CD8-positive, alpha-beta memory T cell (primary cell): ENCODE data around the gene VWA7. TPM values are rescaled to one million over a fixed set of nuclear protein-coding genes. Genes with fewer than 3 reads are reported as not detected.
"Not testable (repeated sequence)": the region's sequence is repeated elsewhere in the genome, so short reads cannot be mapped to it uniquely, and the experiment has no call there.

ENCODE experiments used
- CTCF ChIA-PET: fragments of 350-600 bp; sonication (Branson Sonifier 250); formaldehyde crosslinking; loops from one replicate; lab custom pipeline; 2021; ENCODE audit warnings: antibody characterized with exemption; lab: Charles Lee
- POLR2A ChIA-PET: fragments of 350-600 bp; sonication (Branson Sonifier 250); formaldehyde crosslinking; loops from one replicate; lab custom pipeline; 2021; ENCODE audit warnings: antibody characterized with exemption; lab: Charles Lee
- DNase-seq, 5 donors: peaks; one replicate each; pipeline versions ENCODE4 v3.0.0 to v3.0.0-alpha.2; 2020 to 2022; ENCODE audit warnings: mixed read lengths in 1 of 5
- H3K27ac ChIP-seq: one replicate; pipeline ENCODE4 v1.7.0; 2013; ENCODE audit warnings: low read depth, mild to moderate bottlenecking, low read length, moderate library complexity
- H3K27me3 ChIP-seq: 2 replicates; pipeline ENCODE4 v1.7.0; 2013; ENCODE audit warnings: low read length, mild to moderate bottlenecking; ENCODE audit not compliant: insufficient read depth, poor library complexity, severe bottlenecking
- H3K36me3 ChIP-seq: 2 replicates; pipeline ENCODE4 v1.7.0; 2013; ENCODE audit warnings: mild to moderate bottlenecking, low read length, moderate library complexity; ENCODE audit not compliant: insufficient read depth
- H3K4me1 ChIP-seq: 2 replicates; pipeline ENCODE4 v1.7.0; 2013; ENCODE audit warnings: mild to moderate bottlenecking, low read length, moderate library complexity; ENCODE audit not compliant: insufficient read depth
- H3K4me3 ChIP-seq: 2 replicates; pipeline ENCODE4 v1.7.0; 2013; ENCODE audit warnings: mild to moderate bottlenecking, low read length
- H3K9me3 ChIP-seq: 2 replicates; pipeline ENCODE4 v1.7.0; 2013; ENCODE audit warnings: mild to moderate bottlenecking, low read length
- H3K27ac Mint-ChIP-seq, 8 donors: one replicate each; pipeline ENCODE4 v1.8.0; 2020 to 2021; ENCODE audit warnings: mixed read lengths in 8 of 8, mild to moderate bottlenecking in 6 of 8, inconsistent platforms in 3 of 8, moderate library complexity in 3 of 8
- H3K27me3 Mint-ChIP-seq, 2 donors: one replicate each; pipeline ENCODE4 v1.8.0; 2020 to 2021; ENCODE audit warnings: mixed read lengths in 2 of 2, mild to moderate bottlenecking in 1 of 2, moderate library complexity in 1 of 2
- H3K36me3 Mint-ChIP-seq, 3 donors: one replicate each; pipeline ENCODE4 v1.8.0; 2020 to 2021; ENCODE audit warnings: mixed read lengths in 3 of 3, inconsistent platforms in 1 of 3, mild to moderate bottlenecking in 1 of 3
- H3K4me1 Mint-ChIP-seq, 3 donors: one replicate each; pipeline ENCODE4 v1.8.0; 2020 to 2021; ENCODE audit warnings: mixed read lengths in 3 of 3, inconsistent platforms in 1 of 3, mild to moderate bottlenecking in 1 of 3
- H3K4me3 Mint-ChIP-seq, 7 donors: one replicate each; pipeline ENCODE4 v1.8.0; 2020 to 2021; ENCODE audit warnings: mixed read lengths in 7 of 7, mild to moderate bottlenecking in 6 of 7, moderate library complexity in 4 of 7, inconsistent platforms in 2 of 7
- H3K9me3 Mint-ChIP-seq, 5 donors: one replicate each; pipeline ENCODE4 v1.8.0; 2020 to 2022; ENCODE audit warnings: mixed read lengths in 5 of 5, mild to moderate bottlenecking in 3 of 5, moderate library complexity in 2 of 5, inconsistent platforms in 1 of 5
- polyA plus RNA-seq: library from polyadenylated mRNA; unstranded; fragments of 300-500 nt; fragmentation: Illumina TruSeq; gene quantifications from one replicate; pipeline ENCODE4 v1.2.3, GENCODE V29; 2021
- total RNA-seq, 2 experiments: library from RNA; stranded (reverse); gene quantifications; one replicate each; pipeline ENCODE4 v1.2.3, GENCODE V29; 2021

VWA7 gene
- total RNA-seq (1 to 10 TPM; 1.4 to 1.7 TPM), polyA plus RNA-seq (2.5 TPM)

DNA sequence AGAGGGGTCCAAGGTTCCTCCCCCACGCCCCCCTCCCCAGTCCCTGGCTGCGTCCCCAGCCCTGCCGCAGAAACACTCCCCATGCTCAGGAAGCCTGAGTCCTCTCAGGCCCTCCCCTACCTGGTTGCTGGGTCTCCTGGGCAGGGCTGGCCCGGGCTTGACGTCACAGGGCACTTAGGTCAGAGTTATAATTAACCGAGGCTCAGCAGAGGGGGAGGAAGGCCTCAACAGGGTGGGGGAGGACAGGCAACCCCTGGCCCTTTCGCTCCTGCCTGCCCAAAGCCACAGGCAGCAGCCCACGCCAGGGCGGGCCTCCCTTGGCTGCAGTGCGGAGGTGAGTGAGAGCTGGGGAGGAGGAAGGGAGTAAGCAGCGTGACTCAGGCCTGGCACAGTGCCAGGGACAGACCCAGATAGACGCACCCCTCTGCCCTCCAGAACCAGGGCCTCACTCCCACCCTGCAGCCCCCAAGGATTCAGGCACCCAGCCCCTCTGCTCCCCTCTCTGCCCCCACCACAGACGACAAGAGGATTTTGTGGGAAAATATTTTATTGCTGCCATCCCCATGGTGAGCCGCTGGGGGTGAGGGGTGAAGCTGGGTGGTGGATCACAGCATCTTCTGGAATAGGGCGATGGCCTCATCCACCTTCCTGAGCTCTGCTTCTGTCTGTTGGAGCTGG is at the start of gene VWA7:
Gene VWA7 (minus strand): TSS at position 340 of the 678 bp plus-strand sequence. CDS start 549 bp downstream, outside the sequence.
- ChIA-PET CTCF (interaction anchor here (0.8 kb wide), 1 partner anchor 14 kb away, joined by 5 read pairs; no protein-coding TSS in a partner anchor), POLR2A (no interaction called here)
- Mint-ChIP-seq H3K4me1 (peaks cover 28 to 36% (median 31%) of the 10 kb centered on the region in 3 donors), H3K36me3 (peaks cover 0 to 35% (median 1%) of the 10 kb centered on the region in 3 donors), H3K27me3 (peaks cover 0 to 2% of the 10 kb centered on the region in 2 donors), H3K27ac (peak within 1 kb of the TSS; percentile 45 to 83 (median 74)), H3K9me3 (peaks cover 0 to 2% (median 0%) of the 10 kb centered on the region in 5 donors), H3K4me3 (peak within 1 kb of the TSS in 6 of 7 donors; percentile 41 to 84 (median 54))
- peaks cover 39% of the 10 kb centered on the region for H3K4me1 ChIP-seq
- peaks cover 5% of the 10 kb centered on the region for H3K36me3 ChIP-seq
- H3K9me3 ChIP-seq = no peaks in the 10 kb centered on the region
- H3K27me3 ChIP-seq = no peaks in the 10 kb centered on the region
- H3K4me3 ChIP-seq = peak within 1 kb of the TSS; percentile 17
- peak within 1 kb of the TSS; percentile 70 for H3K27ac ChIP-seq
- peak in 4 of 5 donors; percentile 42 to 80 (median 53) for DNase-seq

- no peaks in the 10 kb centered on the region for H3K36me3 ChIP-seq
- ChIA-PET CTCF (interaction anchor here (0.8 to 3.2 kb wide), 14 partner anchors 9 to 144 kb away, joined by 3 to 20 read pairs (median 4); partner anchors contain the start of genes DDAH2 and LSM2), POLR2A (interaction anchor here (0.8 to 1.7 kb wide), 15 partner anchors 9 to 250 kb away, joined by 3 to 7 read pairs (median 4); partner anchors contain the start of genes ABHD16A, C6orf47, GPANK1 and HSPA1A)
- peak in 1 of 5 donors; percentile 64 for DNase-seq
- H3K4me1 Mint-ChIP-seq = peaks cover 46 to 61% (median 49%) of the 10 kb centered on the region in 3 donors
- H3K4me3 Mint-ChIP-seq = peak overlapping the region; percentile 87 to 99 (median 96)
- H3K27me3 ChIP-seq = no peaks in the 10 kb centered on the region
- H3K27me3 Mint-ChIP-seq = peaks cover 0 to 4% of the 10 kb centered on the region in 2 donors
- no peaks in the 10 kb centered on the region for H3K9me3 Mint-ChIP-seq
- H3K4me3 ChIP-seq = peak overlapping the region; percentile 71
- peaks cover 30% of the 10 kb centered on the region for H3K4me1 ChIP-seq
- peaks cover 0 to 16% (median 0%) of the 10 kb centered on the region in 3 donors for H3K36me3 Mint-ChIP-seq
- no peaks in the 10 kb centered on the region for H3K9me3 ChIP-seq
- peak overlapping the region; percentile 89 for H3K27ac ChIP-seq
- peak overlapping the region; percentile 94 to 99 (median 96) for H3K27ac Mint-ChIP-seq
Observed at GRCh38 chr6:31826793-31827285, 49.7 kb upstream of the VWA7 start.

GRCh38 chr6:31825553-31825952 is 48.4 kb upstream of the VWA7 start:
- H3K4me3 Mint-ChIP-seq = peak overlapping the region in 6 of 7 donors; percentile 41 to 97 (median 94)
- Histone ChIP-seq H3K36me3 (no peaks in the 10 kb centered on the region), H3K27ac (peak overlapping the region; percentile 89), H3K27me3 (no peaks in the 10 kb centered on the region), H3K4me1 (peaks cover 28% of the 10 kb centered on the region), H3K9me3 (no peaks in the 10 kb centered on the region), H3K4me3 (no peak overlapping the region)
- H3K27me3 Mint-ChIP-seq = peaks cover 0 to 4% of the 10 kb centered on the region in 2 donors
- peaks cover 0 to 16% (median 0%) of the 10 kb centered on the region in 3 donors for H3K36me3 Mint-ChIP-seq
- DNase-seq = no peak
- POLR2A ChIA-PET = interaction anchor here (0.8 kb wide), 1 partner anchor 10 kb away, joined by 5 read pairs; the partner anchor contains the start of genes HSPA1A and HSPA1L
- H3K9me3 Mint-ChIP-seq = no peaks in the 10 kb centered on the region
- H3K27ac Mint-ChIP-seq = peak overlapping the region in 7 of 8 donors; percentile 72 to 99 (median 95)
- H3K4me1 Mint-ChIP-seq = peaks cover 46 to 64% (median 51%) of the 10 kb centered on the region in 3 donors
- CTCF ChIA-PET = interaction anchor here (1.1 to 3.2 kb wide), 3 partner anchors 10 to 96 kb away, joined by 4 to 20 read pairs (median 9); partner anchors contain the start of genes DDAH2, HSPA1A and HSPA1L

- H3K27me3 Mint-ChIP-seq, H3K27ac ChIP-seq, H3K36me3 ChIP-seq, H3K9me3 ChIP-seq, H3K9me3 Mint-ChIP-seq, DNase-seq, H3K4me3 ChIP-seq, H3K27me3 ChIP-seq: not testable (repeated sequence)
- ChIA-PET POLR2A (interaction anchor here (1.2 to 1.3 kb wide), 2 partner anchors 8 to 85 kb away, joined by 4 to 5 read pairs; partner anchors contain the start of genes HSPA1A, HSPA1L and MSH5), CTCF (interaction anchor here (0.6 to 2.7 kb wide), 6 partner anchors 86 to 228 kb away, joined by 3 to 7 read pairs (median 3); partner anchors contain the start of genes ABHD16A, DDAH2 and GPANK1)
- Mint-ChIP-seq H3K36me3 (peaks cover 0 to 14% (median 0%) of the 10 kb centered on the region in 3 donors), H3K4me3 (peak overlapping the region in 3 of 7 donors; percentile 31 to 76 (median 32)), H3K4me1 (peaks cover 39 to 65% (median 48%) of the 10 kb centered on the region in 3 donors), H3K27ac (peak overlapping the region in 4 of 8 donors; percentile 17 to 68 (median 47))
- H3K4me1 ChIP-seq = peaks cover 39% of the 10 kb centered on the region
Observed at GRCh38 chr6:31823592-31824196, 46.6 kb upstream of the VWA7 start.

DNA sequence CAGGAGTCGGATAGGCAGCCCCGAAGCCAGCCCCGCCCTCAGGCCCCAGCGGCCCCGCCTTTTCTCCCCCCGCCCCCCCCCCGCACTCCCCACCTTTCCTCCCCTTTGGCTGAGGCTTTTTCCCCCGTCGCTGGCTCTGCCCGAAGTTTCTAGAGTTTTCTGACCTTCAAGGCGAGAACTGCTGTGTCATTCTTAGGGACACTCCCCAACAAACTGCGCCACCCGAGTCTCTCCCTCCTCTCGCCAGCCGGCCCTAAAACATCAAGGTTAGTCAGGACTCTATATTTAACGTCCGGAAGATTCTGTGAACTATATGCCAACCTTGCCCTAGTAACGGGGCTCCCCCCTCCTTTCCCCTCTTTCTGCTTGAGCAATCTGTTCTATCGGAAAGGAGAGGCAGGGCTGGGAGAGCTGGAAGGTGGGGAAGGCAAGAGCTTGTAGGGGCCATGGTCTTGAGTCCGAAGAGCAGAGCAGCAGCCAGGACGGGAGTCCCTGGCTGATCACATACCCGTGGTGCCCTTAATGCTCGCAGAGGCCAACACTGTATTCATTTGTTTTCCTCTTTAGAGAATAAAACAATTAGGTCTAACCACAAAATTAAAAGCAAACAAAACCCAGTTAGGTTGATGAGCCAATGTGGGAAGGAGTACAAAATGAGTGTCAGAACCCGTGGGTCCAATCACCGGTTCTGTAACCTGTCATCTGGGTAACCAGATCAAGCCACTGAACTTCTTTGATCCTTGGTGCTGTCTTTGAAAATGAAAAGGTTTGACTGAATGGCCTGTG is 45.1 kb upstream of the VWA7 start:
- no peaks in the 10 kb centered on the region for H3K36me3 ChIP-seq
- peak; percentile 49 to 70 (median 57) for DNase-seq
- peaks cover 0 to 14% (median 0%) of the 10 kb centered on the region in 3 donors for H3K36me3 Mint-ChIP-seq
- peak overlapping the region; percentile 91 to 99 (median 98) for H3K27ac Mint-ChIP-seq
- H3K27me3 ChIP-seq = no peaks in the 10 kb centered on the region
- H3K27ac ChIP-seq = peak overlapping the region; percentile 93
- CTCF ChIA-PET = interaction anchor here (1.0 to 2.7 kb wide), 8 partner anchors 10 to 226 kb away, joined by 3 to 7 read pairs (median 3); partner anchors contain the start of genes DDAH2, GPANK1 and LSM2
- no peaks in the 10 kb centered on the region for H3K9me3 Mint-ChIP-seq
- peaks cover 50 to 77% (median 61%) of the 10 kb centered on the region in 3 donors for H3K4me1 Mint-ChIP-seq
- peaks cover 0 to 3% of the 10 kb centered on the region in 2 donors for H3K27me3 Mint-ChIP-seq
- peaks cover 50% of the 10 kb centered on the region for H3K4me1 ChIP-seq
- H3K4me3 ChIP-seq = peak overlapping the region; percentile 90
- peak overlapping the region; percentile 91 to 99 (median 96) for H3K4me3 Mint-ChIP-seq
- POLR2A ChIA-PET = interaction anchor here (1.2 to 1.3 kb wide), 3 partner anchors 15 to 83 kb away, joined by 3 to 5 read pairs (median 4); partner anchors contain the start of genes LSM2, MSH5 and NEU1
- no peaks in the 10 kb centered on the region for H3K9me3 ChIP-seq

DNA sequence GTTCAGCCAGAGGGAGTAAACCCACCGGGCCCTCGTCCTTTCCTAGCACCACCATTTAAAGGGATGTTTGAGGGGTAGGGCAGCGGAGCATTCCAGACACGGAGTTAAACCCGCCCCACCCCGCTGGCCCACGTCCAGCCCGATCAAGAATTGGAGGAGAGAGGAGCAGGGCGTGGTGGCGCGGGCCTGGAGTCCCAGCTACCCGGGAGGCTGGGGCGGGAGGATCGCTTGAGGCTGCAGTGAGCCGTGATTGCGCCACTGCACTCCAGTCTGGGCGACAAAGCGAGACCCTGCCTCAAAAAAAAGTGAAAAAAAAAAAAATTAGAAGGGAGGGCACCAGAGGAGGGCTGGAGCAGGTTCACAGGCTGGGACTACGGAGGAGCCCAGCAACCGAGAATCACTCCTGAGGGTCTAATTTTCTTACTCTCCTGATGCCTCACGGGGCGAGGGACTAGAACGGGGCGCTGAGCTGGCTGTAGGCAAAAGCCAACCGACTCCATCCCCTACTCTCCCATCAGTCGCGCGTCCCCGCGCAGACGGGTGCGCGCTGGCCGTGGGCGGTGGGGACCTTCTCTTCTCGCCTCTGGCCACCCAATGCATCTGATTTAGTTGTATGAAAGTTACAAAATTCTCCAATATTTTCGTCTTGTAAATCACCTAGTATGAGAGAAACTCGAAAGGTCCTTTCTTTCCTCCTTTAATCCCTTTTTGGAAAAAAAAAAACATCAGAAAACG is 44.3 kb upstream of the VWA7 start:
- POLR2A ChIA-PET = interaction anchor here (0.7 to 1.3 kb wide), 2 partner anchors 15 to 41 kb away, joined by 4 read pairs; partner anchors contain the start of genes LSM2 and NEU1
- Mint-ChIP-seq H3K27ac (peak overlapping the region; percentile 92 to 99 (median 98)), H3K36me3 (peaks cover 0 to 11% (median 0%) of the 10 kb centered on the region in 3 donors), H3K4me3 (peak overlapping the region; percentile 91 to 99 (median 96)), H3K9me3 (no peaks in the 10 kb centered on the region), H3K27me3 (no peaks in the 10 kb centered on the region), H3K4me1 (peaks cover 43 to 70% (median 53%) of the 10 kb centered on the region in 3 donors)
- Histone ChIP-seq H3K27ac (peak overlapping the region; percentile 93), H3K9me3 (no peaks in the 10 kb centered on the region), H3K36me3 (no peaks in the 10 kb centered on the region), H3K4me1 (peaks cover 45% of the 10 kb centered on the region), H3K27me3 (no peaks in the 10 kb centered on the region), H3K4me3 (peak overlapping the region; percentile 90)
- DNase-seq = peak in 2 of 5 donors; percentile 10 to 46
- CTCF ChIA-PET = interaction anchor here (1.0 to 1.5 kb wide), 2 partner anchors 92 to 93 kb away, joined by 3 read pairs; no protein-coding TSS in a partner anchor
